UCSD-AML1 (cell line): ENCODE measurements around the gene ZNF598.
"Not testable (repeated sequence)": the region's sequence is repeated elsewhere in the genome, so short reads cannot be mapped to it uniquely, and the experiment has no call there.

Experiments
- DNase-seq: peaks from one replicate; lab custom pipeline; 2025; ENCODE audit not compliant: unreplicated experiment; lab: John Stamatoyannopoulos, UW

The ZNF598 gene

DNA sequence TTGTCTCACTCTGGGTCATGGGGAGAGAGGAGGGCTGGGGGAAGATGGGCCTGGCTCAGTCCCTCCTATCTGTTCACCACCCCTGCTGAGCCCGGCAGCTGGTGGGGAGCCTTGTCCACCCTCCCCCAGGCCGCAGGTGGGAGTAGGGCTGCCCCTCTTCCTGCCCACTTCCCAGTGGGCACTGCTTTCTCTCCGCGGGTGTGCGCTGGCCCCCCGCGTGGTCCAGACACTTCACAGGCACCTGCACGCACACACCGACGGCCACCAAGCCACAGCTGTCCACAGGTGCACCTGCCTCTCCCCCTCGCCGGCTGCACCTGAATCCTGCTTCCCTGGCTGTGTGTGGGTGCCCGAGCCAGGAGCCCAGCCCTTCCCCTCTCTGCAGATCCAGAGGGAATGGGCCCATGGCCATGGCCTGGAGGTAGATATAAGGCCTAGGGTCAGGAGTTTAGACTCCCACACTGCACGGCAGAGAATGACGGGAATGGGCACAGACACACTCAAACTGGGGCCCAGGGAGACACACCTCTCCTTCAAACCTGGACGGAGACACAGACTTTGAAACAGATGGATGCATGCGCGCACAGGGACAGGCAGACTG lies 19.1 kb upstream of the ZNF598 start:
- DNase-seq, result no peak

DNA sequence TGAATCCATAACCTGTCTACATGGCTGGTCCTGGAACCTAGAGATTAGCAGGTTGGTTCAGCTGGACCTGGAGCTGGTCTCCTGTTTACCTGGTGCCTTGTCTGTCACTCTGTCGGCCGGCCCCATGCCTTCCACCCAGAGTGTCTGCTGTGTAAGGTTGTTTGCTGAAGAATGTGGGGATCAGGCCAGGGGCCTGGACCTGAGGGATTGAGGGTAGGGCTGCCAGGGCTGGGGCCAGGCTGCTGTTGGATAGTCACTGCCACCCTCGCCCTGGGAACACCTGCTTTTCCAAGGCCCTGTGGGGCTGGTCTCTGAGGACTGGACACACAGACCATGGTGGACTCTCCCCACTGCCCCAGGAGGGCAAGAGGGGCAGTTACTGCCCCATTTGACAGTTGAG lies 18.5 kb upstream of the ZNF598 start:
- no peak for DNase-seq

DNA sequence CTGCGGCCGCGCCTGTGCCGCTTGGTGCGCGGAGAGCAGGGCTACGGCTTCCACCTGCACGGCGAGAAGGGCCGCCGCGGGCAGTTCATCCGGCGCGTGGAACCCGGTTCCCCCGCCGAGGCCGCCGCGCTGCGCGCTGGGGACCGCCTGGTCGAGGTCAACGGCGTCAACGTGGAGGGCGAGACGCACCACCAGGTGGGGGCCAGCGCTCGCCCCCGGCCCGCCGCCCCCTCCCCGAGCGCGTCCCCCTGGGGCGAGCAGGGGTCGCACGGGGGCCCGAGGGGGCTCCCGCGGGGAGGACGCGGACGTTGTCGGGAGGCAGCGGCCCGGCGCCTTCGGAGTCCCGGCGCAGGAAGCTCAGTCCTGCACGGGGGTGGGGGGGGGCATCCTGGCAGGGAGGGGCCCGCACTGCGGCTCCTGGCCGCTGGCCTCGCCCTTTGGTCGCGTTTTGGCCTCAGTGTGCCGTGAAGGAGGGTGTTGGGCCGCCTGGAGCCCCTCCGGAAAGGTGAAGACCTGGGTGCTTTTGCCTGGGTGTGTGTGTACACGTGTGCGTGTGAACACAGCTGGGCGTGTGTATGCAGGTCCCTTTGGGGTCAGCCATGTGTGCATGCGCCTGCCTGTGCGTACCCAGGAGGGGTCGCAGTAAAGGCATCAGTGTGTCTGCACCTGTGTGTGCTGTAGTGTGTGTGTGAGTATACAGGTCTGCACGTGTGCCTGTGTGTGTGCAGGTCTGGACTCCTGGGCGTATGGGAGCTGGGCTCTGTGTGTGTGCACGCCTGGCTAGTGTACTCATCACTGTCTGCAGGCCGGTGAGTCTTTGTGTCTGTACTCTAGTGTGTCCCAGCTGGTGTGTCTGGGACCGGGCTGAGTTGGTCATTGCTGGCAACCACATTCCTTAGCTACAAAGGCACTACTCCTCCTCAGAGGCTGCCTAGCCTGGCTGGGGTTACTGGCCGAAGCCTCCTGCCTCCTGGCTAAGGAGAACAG lies 17.7 kb upstream of the ZNF598 start:
- peak; percentile 50 for DNase-seq

DNA sequence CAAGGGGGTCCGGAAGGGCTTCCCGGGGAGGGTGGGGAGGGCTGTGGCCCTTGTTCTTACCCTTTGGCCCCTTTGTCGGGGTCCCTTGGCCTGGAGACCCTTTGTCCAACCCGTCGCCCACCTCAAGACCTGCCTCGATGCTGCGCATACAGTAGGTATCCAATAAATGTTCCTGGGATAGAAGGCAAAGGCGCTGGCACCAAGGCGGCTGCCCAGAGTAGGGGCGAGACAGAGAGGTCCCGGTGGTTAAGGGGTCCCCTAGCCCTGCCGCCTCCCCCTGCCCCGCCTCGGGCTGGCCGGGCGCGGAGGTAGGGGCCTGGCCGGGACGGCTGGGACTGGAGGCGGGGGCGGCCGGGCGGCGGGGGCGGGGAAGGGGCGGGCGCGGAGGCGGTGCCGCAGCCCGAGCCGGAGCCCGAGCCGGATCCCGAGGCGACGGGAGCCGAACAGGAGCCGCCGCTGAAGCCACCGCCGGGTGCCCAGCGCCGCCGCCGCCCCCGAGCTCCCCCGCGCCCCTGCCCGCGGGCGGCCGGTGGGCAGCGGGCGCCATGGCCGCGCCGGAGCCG lies 16.9 kb upstream of the ZNF598 start, which contains the start of gene NHERF2:
TSS of gene NHERF2 (plus strand) at position 442 of the 563 bp plus-strand sequence. CDS start at position 546, 104 bp downstream.
- peak; percentile 52 for DNase-seq

DNA sequence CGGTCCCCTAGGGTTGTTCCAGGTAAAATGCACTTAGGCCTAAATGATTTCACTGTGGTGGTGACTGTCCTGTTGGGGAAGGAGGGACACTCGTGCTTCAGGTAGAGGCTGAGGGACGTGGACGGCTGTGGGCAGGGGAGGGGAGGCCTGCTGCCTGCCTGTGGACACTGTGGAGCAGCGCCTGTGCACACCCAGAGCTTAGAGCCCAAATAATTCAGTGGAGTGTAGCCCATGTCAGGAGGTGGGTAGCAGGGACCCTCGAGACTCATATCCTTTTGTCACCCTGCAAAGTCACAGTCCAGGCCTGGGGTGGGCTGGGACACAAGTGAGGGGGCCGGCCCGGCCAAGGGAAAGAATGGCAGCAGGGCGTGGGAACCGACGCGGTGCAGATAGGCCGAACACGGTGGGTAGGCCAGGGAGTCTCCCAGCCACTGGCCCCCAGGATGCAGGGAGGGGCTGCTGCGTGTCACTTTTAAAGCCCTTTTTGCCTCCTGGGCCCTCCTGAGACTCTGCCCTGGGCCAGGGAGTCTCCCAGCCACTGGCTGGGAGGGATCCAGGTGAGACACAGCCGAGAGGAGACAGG lies 16.3 kb upstream of the ZNF598 start:
- no peak for DNase-seq

DNA sequence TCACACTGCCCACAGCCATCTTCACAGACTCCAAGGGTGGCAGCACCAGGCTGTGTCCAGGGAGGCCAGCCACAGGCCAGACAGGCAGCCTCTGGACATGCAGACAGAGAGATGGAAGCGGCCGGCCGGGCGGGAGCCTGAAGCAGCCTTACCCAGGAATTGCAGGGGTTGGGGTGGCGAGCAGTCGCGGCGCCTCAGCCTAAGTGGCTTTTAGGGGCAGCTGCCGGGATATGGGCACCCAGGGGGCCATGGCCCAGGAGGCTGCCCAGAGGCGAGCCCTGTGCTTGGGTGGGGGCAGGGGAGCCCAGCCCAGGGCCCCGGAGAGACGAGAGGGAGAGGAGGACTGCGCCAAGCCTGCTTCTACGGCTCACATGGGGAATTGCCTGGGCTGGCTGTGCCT lies 15.6 kb upstream of the ZNF598 start:
- no peak for DNase-seq

DNA sequence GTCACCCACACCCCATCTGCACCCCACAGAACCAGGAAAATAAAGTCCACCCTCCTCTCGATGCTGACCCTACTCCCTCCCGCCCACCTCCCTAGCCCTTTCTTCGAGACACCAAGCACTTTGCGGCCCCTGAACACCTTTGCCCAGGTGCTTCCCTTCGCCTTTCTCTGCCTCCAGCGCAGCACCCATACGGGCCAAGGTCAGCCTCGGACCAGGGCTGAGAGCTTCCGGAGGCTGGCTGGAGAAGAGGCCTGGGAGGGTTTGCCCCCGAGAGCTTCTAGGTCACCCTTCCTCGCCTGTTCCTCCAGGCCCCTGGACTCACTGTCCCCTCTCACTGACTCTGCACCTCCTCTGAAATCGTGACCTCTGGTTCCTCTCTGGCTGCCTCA lies 14.4 kb upstream of the ZNF598 start:
- no peak for DNase-seq

DNA sequence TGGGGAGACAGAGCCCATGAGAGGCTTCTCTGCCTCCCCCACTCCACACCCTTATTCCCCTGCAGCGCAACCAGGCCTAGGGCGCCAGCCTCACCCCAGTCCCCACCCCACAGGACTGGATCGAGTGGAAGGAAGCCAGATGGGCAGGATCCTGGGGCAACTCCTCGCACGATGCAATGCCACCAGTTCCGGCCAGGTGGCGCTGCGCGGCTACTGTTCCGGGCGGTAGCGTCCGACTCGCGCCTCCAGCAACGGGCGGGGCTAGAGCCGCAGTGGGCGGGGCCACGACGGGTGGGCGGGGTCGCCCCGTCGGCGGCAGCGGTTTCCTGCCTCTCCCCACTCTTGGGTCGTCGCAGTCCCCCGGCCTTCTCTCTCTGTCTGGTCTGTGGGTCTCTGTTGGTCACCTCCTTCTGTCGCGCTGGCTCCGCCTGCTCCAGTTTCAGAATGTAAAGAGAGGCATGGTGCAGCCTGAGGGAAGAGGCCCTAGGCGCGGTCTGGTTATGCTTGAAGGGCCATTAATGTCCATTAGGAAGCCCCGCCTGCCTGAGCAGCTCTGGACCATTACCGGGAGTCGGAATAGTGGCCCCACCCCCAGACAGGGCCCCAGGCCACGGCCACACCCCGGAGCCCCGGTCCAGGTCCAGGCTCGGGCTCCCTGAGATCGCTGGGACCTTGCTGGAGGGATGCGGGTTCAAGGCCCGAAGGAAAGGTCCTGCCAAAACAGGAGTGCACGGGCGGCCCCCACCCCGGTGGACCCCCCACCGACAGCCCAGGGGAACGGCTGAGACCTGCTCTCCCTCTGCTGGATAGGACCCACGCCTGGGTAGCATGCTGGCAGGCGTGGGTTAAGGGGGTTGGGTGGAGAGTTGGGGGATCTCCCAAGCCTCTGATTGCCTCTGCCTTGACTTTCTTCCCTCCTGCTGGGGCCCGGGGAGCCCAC lies 13.7 kb upstream of the ZNF598 start:
- DNase-seq, result peak; percentile 96

DNA sequence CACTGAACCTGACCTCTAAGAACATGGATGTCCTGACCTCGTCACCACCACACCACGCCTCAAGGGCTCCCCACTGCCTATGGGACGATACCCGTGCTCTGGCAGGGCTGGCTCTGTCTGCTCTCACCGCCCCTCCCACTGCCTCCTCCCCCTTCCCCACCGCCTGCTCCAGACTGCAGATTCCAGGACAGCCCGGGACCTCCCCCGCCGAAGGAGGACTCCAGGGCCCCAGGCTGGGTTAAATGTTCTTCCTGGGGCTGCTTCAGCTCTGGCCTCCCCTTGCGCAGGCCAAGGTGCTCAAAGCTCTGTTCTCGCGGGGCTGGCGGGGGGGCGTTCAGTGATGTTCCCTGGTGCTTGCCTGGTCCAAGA lies 13.1 kb upstream of the ZNF598 start:
- peak; percentile 74 for DNase-seq

DNA sequence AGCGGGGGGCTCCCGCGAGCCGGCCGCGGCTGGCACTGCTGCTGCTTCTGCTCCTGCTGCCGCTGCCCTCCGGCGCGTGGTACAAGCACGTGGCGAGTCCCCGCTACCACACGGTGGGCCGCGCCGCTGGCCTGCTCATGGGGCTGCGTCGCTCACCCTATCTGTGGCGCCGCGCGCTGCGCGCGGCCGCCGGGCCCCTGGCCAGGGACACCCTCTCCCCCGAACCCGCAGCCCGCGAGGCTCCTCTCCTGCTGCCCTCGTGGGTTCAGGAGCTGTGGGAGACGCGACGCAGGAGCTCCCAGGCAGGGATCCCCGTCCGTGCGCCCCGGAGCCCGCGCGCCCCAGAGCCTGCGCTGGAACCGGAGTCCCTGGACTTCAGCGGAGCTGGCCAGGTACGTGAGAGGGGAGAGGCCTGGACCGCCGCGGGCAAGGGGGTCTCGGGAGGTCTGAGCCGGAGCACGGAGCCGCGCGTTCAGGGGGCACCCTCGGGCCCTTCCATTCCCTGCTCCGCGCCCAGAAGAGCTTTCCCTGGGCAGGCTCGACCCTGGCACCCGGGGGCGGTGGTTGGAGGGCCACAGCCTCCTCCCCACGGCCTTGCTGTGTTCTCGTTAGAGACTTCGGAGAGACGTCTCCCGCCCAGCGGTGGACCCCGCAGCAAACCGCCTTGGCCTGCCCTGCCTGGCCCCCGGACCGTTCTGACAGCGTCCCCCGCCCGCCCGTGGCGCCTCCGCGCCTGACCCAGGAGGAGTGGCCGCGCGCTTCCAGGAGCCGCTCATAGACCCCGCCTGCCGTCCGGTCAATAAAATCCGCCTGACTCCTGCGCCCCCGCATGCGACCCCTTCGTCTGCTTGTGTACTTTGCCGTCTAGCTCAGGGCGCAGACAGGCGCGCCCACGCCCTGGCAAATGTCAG lies 10.6 kb upstream of the ZNF598 start:
- no peak for DNase-seq

DNA sequence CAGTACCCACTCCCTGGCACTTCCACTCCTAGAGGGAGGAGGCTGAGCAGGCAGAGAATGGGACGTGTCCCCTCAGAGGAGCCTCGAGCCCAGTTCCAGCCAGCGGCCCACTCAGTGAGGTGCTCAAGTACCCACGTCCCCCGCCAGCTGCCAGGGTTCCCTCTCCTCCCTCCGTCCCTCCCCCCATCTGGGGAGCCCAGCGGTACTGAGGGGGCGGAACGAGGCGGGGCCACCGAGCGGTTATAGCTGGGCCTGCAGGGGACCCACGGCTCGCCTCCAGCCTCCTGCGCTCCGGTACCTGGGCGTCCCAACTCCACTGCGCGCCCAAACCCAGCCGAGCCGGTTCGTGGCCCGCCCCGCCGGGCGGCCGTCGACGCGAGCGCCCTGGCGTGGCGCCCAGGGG lies 9.9 kb upstream of the ZNF598 start, which contains the start of gene NPW:
TSS of gene NPW (plus strand) at position 268 of the 403 bp plus-strand sequence.
- DNase-seq, result no peak

DNA sequence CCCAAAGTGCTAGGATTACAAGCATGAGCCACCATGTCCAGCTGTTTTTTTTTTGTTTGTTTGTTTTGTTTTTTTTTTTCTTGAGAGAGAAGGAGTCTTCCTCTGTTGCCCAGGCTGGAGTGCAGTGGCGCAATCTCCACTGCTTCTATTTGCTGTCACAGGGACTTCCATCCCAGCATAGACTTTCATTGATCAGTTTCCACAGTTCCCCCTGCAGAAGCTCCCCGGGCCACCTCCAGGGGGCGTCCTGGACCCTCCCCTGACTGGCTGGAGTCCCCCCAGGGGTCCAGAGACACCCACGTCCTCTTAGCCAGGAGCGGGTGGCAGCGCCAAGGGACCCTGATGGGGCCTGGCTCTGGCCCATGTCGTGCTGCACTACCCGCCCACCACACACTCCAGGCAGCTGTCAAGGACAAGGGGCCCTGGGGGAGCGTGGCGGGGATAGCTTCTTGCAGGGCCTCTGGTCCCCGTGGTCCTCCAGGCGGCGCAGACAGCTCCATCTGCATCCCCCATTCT lies 6.8 kb upstream of the ZNF598 start:
- DNase-seq, result no peak

DNA sequence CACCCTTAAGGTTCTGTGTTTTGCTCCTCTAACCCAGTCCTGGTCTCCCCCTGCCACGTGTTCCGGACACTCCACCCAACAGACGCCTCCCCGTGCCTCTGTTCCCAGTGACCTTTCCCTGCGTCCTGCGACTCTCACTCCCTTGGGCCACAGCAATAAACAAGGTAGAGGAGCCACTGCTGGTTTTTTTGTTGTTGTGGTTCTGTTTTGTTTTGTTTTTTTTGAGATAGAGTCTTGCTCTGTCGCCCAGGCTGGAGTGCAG lies 6.3 kb upstream of the ZNF598 start:
- DNase-seq, result no peak

DNA sequence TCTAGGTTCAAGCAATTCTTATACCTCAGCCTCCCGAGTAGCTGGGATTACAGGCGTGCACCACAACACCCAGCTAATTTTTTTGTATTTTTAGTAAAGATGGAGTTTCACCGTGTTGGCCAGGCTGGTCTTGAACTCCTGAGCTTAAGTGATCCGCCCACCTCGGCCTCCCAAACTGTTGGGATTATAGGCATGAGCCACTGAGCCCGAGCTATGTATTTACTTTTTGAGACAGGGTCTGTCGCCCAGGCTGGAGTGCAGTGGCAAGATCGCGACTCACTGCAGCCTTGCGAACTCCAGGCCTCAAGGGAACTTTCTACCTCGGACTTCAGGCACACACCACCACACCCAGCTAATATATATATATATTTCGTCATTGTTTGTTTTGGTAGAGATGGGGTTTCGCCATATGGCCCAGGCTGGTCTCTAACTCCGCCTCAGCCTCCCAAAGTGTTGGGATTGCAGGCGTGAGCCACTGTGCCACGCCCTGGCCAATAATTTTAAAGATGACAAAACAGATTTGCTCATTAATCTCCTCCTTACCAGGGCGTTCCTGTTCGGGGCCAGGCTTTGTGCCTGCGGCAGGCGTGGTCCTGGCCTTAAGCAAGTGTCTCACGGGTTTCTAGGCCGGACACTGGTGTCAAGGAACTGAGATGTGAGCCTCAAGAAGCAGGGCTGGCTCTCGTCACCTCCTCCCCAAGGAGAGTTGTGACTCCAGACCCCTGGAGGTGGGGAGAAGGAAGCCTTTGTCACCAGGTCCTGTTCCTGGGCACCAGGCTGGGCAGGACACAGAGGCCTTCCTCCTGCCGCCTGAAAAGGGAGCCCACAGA lies 5.7 kb upstream of the ZNF598 start:
- DNase-seq, result no peak

DNA sequence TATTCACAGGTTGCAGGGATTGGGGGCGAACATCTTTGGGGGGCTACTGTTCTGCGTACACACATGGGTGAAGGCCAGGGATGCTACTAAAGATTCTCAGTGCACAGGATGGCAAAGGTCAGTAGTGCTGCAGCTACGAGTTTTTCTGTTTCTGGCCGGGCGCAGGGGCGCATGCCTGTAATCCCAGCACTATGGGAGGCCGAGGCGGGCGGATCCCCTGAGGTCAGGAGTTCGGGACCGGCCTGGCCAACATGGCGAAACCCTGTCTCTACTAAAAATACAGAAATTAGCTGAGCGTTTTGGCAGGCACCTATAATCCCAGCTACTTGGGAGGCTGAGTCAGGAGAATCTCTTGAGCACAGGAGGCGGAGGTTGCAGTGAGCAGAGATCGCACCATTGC lies 3.9 kb upstream of the ZNF598 start:
- no peak for DNase-seq

DNA sequence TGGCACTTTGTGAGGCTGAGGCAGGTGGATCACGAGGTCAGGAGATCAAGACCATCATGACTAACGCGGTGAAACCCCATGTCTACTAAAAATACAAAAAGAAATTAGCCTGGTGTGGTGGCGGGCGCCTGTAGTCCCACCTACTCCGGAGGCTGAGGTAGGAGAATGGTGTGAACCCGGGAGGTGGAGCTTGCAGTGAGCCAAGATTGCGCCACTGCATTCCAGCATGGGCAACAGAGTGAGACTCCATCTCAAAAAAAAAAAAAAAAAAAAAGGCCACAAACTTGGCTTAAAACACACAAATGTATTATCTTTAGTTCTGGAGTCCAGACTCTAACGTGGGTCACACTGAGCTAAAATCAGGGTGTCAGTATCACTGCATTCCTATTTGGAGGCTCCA lies 2.1 kb upstream of the ZNF598 start:
- not testable (repeated sequence) for DNase-seq

DNA sequence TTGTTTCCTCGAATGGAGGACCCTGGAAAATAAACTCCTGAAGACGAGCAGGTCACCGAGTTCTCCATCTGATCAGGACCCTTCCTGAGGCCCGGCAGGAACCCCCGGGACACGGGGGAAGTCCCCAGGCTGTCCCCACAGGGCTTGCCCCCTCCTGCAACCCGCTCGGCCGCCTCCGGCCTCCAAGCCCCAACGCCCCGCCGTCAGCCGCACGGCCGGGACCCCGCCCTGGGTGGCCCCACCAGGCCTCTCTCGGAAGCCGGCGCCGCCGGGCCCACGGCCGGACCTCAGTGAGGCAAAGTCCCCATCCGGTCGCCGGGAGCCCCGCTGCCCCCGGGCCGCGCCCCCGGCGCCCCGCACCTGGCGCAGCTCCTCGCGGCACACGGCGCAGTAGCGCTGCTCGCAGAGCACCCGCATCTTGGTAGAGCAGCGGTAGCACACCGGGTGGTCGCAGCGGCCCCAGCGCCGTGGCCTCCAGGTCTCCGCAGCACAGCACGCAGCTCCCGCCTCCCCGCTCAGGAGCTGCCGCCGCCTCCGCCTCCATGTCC lies 383 bp downstream of the ZNF598 start:
- no peak for DNase-seq

DNA sequence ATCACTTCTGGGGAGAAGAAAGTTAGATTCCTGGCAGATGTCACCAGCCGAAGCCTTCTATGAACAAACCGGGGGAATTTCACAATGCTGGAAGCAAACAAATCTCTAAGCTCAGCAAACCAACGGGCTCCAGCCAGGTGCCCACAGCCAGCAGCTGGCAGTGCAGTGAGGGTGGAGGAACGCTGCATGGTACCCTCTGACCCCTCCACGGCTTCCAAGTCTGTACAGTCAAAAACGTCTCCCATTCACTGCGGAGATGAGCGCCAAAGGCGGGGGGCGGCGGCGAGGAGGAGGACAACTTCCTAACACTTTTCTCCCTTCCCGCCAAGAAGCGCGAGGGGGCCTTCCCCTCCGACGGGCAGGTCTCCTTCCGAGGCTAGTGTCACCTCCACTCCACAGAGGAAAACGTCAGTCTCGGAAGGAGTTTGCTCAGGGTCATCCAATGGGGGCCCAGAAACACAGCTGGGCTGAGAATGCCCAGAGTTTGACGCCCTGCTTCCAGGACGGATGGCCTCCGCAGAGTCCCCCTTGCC lies 924 bp downstream of the ZNF598 start:
- peak; percentile 36 for DNase-seq
